HL-60 (cell line): ENCODE measurements around the gene EXOC8.

ENCODE experiments used
- DNase-seq, 2 experiments: peaks; one replicate each; pipeline ENCODE4 v3.0.0-alpha.2; 2010 to 2020; ENCODE audit warnings: low read depth in 1 of 2, low spot score in 1 of 2
- H3K27ac ChIP-seq: fragments of 250-450 bp; sonication (Bioruptor Pico); replicated peaks from 2 replicates; pipeline ENCODE4 v1.5.1; 2020; ENCODE audit warnings: mild to moderate bottlenecking, moderate library complexity
- H3K27me3 ChIP-seq: fragments of 250-450 bp; sonication (Bioruptor Pico); 2 replicates; pipeline ENCODE4 v1.5.1; 2021; ENCODE audit warnings: mild to moderate bottlenecking, moderate library complexity; ENCODE audit not compliant: insufficient read depth, poor library complexity, severe bottlenecking
- H3K4me3 ChIP-seq: replicated peaks from 2 replicates; pipeline ENCODE4 v1.5.1; 2011; ENCODE audit warnings: mild to moderate bottlenecking, control low read depth, low read length; ENCODE audit not compliant: insufficient read depth
- CTCF ChIP-seq: IDR thresholded peaks from one replicate; pipeline ENCODE4 v1.5.1; 2011; ENCODE audit warnings: low read length, control low read depth, inconsistent platforms; ENCODE audit not compliant: insufficient read depth
- GABPA ChIP-seq: IDR thresholded peaks from 2 replicates; pipeline ENCODE4 v1.6.1; 2012; ENCODE audit warnings: low read depth
- POLR2AphosphoS5 ChIP-seq: IDR thresholded peaks from 2 replicates; pipeline ENCODE4 v1.6.1; 2012; ENCODE audit warnings: low read depth
- SPI1 ChIP-seq: IDR thresholded peaks from 2 replicates; pipeline ENCODE4 v1.6.1; 2012; ENCODE audit warnings: low read depth, mild to moderate bottlenecking, borderline replicate concordance
- TF ChIP-seq, protein P1 (sequence below): IDR thresholded peaks from 2 replicates; pipeline ENCODE4 v1.6.1; 2012; ENCODE audit warnings: low read depth; ENCODE audit not compliant: insufficient replicate concordance

The EXOC8 gene

DNA sequence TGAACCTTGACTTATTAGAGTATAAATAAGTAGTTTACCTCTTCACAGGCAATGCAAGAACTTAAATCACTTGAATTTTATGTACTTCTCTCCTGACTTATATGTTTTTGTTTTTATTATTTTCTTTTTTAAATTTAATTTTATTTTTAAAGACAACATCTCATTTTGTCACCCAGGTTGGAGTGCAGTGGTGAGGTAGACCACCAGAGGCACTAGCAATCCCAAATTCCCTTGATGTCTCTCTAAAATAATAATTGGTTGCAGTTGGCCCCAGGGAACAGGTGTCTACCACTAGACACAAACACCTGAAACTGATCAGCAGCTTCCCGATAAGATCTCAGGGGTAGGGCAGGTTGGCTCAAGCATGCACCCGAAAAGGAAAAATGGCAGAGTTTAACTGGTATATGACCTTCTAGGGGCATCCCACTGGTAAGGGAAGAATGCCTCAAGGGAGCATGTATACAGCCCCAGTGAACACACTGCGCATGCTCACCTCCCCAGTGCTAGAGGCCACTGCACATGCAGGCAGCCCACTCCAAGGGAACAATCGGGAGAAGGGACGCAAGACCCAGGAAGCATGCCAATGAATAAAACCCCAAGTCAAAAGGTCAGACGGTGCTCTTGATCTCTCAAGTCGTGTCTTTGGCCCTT lies 14.6 kb downstream of the EXOC8 start:
- no peak for TF ChIP-seq CTCF
- TF ChIP-seq POLR2AphosphoS5, result no peak
- no peak for TF ChIP-seq GABPA
- no peak for TF ChIP-seq SPI1
- TF ChIP-seq, protein P1, sequence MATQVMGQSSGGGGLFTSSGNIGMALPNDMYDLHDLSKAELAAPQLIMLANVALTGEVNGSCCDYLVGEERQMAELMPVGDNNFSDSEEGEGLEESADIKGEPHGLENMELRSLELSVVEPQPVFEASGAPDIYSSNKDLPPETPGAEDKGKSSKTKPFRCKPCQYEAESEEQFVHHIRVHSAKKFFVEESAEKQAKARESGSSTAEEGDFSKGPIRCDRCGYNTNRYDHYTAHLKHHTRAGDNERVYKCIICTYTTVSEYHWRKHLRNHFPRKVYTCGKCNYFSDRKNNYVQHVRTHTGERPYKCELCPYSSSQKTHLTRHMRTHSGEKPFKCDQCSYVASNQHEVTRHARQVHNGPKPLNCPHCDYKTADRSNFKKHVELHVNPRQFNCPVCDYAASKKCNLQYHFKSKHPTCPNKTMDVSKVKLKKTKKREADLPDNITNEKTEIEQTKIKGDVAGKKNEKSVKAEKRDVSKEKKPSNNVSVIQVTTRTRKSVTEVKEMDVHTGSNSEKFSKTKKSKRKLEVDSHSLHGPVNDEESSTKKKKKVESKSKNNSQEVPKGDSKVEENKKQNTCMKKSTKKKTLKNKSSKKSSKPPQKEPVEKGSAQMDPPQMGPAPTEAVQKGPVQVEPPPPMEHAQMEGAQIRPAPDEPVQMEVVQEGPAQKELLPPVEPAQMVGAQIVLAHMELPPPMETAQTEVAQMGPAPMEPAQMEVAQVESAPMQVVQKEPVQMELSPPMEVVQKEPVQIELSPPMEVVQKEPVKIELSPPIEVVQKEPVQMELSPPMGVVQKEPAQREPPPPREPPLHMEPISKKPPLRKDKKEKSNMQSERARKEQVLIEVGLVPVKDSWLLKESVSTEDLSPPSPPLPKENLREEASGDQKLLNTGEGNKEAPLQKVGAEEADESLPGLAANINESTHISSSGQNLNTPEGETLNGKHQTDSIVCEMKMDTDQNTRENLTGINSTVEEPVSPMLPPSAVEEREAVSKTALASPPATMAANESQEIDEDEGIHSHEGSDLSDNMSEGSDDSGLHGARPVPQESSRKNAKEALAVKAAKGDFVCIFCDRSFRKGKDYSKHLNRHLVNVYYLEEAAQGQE, result no peak
- H3K4me3 ChIP-seq, result no peak overlapping the region
- no peaks in the 10 kb centered on the region for H3K27me3 ChIP-seq
- no peak for DNase-seq
- no peak overlapping the region for H3K27ac ChIP-seq

- no peak overlapping the region for H3K4me3 ChIP-seq
- no peak for DNase-seq
- TF ChIP-seq GABPA (no peak), CTCF (no peak), SPI1 (no peak), POLR2AphosphoS5 (no peak)
- TF ChIP-seq, protein P1, result no peak
- no peaks in the 10 kb centered on the region for H3K27me3 ChIP-seq
- H3K27ac ChIP-seq, result no peak overlapping the region
Measured at GRCh38 chr1:231319080-231319479, 18.6 kb downstream of the EXOC8 start.

- no peak for TF ChIP-seq CTCF
- TF ChIP-seq, protein P1, result no peak
- no peak for TF ChIP-seq POLR2AphosphoS5
- no peak for TF ChIP-seq SPI1
- no peak for TF ChIP-seq GABPA
- Histone ChIP-seq H3K4me3 (no peak overlapping the region), H3K27ac (no peak overlapping the region), H3K27me3 (no peaks in the 10 kb centered on the region)
- DNase-seq, result no peak
Measured at GRCh38 chr1:231318568-231318967, 19.1 kb downstream of the EXOC8 start.
